Keratinocyte (primary cell): ENCODE results near the gene BSG.

Source experiments
- CTCF ChIP-seq, 3 experiments: IDR thresholded peaks in 1 of 3; conservative IDR thresholded peaks in 1 of 3; optimal IDR thresholded peaks in 1 of 3; 2 replicates in 2 of 3; 3 replicates in 1 of 3; pipeline versions ENCODE3 to v1.5.1; 2011; ENCODE audit warnings: low read length in 3 of 3, mild to moderate bottlenecking in 3 of 3, moderate library complexity in 2 of 3, control low read depth in 1 of 3, inconsistent platforms in 1 of 3; ENCODE audit not compliant: insufficient read depth in 2 of 3; ENCODE audit errors: extremely low read depth in 1 of 3
- EZH2 ChIP-seq: IDR thresholded peaks from one replicate; pipeline ENCODE4 v1.6.1; 2012; ENCODE audit warnings: inconsistent platforms, mild to moderate bottlenecking, low read length, moderate library complexity

GRCh38 chr19:629961-630714, 57.7 kb downstream of the BSG start:
- TF ChIP-seq CTCF (optimal IDR thresholded peaks at IDR 0.05 in 1 of 3, IDR thresholded peaks at IDR 0.05 in 1 of 3, conservative IDR thresholded peaks at IDR 0.05 in 1 of 3; ENCODE audit: extremely low read depth in 1 of 3, insufficient read depth in 2 of 3, low read length in 3 of 3), result no peak
- TF ChIP-seq EZH2, result no peak
